Measurements from ENCODE around the gene FBXW7. TPM values are rescaled to one million over a fixed set of nuclear protein-coding genes. Genes with fewer than 3 reads are reported as not detected.

The FBXW7 gene
- polyA plus RNA-seq, 1 donor from 2014 or later, result 55.7 TPM

GRCh38 chr4:152556834-152557233 is 20.9 kb upstream of the FBXW7 start:
- H3K9me3 ChIP-seq (ENCODE audit: low read length), result no peaks in the 10 kb centered on the region
- H3K9ac ChIP-seq (ENCODE audit: low read length), result no peak overlapping the region

GRCh38 chr4:152556283-152556682 is 20.4 kb upstream of the FBXW7 start:
- no peaks in the 10 kb centered on the region for H3K79me2 ChIP-seq (replicated peaks; ENCODE audit: insufficient read depth, low read length)
- TF ChIP-seq RAD21 (conservative IDR thresholded peaks at IDR 0.05) (no peak), POLR2AphosphoS5 (IDR thresholded peaks at IDR 0.05) (no peak), TAF1 (IDR thresholded peaks at IDR 0.05; ENCODE audit: low read depth) (no peak), EP300 (conservative IDR thresholded peaks at IDR 0.05; ENCODE audit: poor library complexity, severe bottlenecking) (no peak), SMC3 (conservative IDR thresholded peaks at IDR 0.05; ENCODE audit: poor library complexity) (no peak), REST (IDR thresholded peaks at IDR 0.05; ENCODE audit: borderline replicate concordance) (no peak), EZH2 (IDR thresholded peaks at IDR 0.05; ENCODE audit: borderline replicate concordance, insufficient read depth, low read length, poor library complexity, severe bottlenecking) (no peak), MXI1 (conservative IDR thresholded peaks at IDR 0.05; ENCODE audit: poor library complexity, severe bottlenecking) (no peak), CTCF (IDR thresholded peaks at IDR 0.05; ENCODE audit: poor library complexity, severe bottlenecking) (no peak)
- H2AFZ ChIP-seq (ENCODE audit: low read depth, low read length), result no peak overlapping the region
- no peak overlapping the region for H3K4me2 ChIP-seq (ENCODE audit: low read length)
- H3K9me3 ChIP-seq (ENCODE audit: low read length), result no peaks in the 10 kb centered on the region
- H4K20me1 ChIP-seq (ENCODE audit: insufficient read depth), result no peaks in the 10 kb centered on the region
- no peaks in the 10 kb centered on the region for H3K9me2 ChIP-seq (ENCODE audit: insufficient read depth, low read length)
- H3F3A ChIP-seq (ENCODE audit: insufficient read depth, low read length, poor library complexity, severe bottlenecking), result no peaks in the 10 kb centered on the region
- H3K4me3 ChIP-seq (ENCODE audit: low read length), result no peak overlapping the region
- no peaks in the 10 kb centered on the region for H3K27me3 ChIP-seq (ENCODE audit: insufficient read depth, low read depth, low read length)
- no peak overlapping the region for H3K27ac ChIP-seq (ENCODE audit: low read length)
- no peak overlapping the region for H3K9ac ChIP-seq (ENCODE audit: low read length)
- H3K36me3 ChIP-seq (ENCODE audit: insufficient read depth, low read length), result no peaks in the 10 kb centered on the region

More at GRCh38 chr4:152556834-152557233, 20.9 kb upstream of the FBXW7 start:
- no peaks in the 10 kb centered on the region for H3K9me2 ChIP-seq (ENCODE audit: insufficient read depth, low read length)
- H4K20me1 ChIP-seq (ENCODE audit: insufficient read depth), result no peaks in the 10 kb centered on the region
- TF ChIP-seq TAF1 (IDR thresholded peaks at IDR 0.05; ENCODE audit: low read depth) (no peak), RAD21 (conservative IDR thresholded peaks at IDR 0.05) (no peak), EZH2 (IDR thresholded peaks at IDR 0.05; ENCODE audit: borderline replicate concordance, insufficient read depth, low read length, poor library complexity, severe bottlenecking) (no peak)
- no peak overlapping the region for H3K4me3 ChIP-seq (ENCODE audit: low read length)
- no peaks in the 10 kb centered on the region for H3F3A ChIP-seq (ENCODE audit: insufficient read depth, low read length, poor library complexity, severe bottlenecking)
- H3K4me2 ChIP-seq (ENCODE audit: low read length), result no peak overlapping the region
- no peaks in the 10 kb centered on the region for H3K79me2 ChIP-seq (replicated peaks; ENCODE audit: insufficient read depth, low read length)
- H2AFZ ChIP-seq (ENCODE audit: low read depth, low read length), result no peak overlapping the region
- H3K27me3 ChIP-seq (ENCODE audit: insufficient read depth, low read depth, low read length), result no peaks in the 10 kb centered on the region
- H3K27ac ChIP-seq (ENCODE audit: low read length), result no peak overlapping the region
- no peaks in the 10 kb centered on the region for H3K36me3 ChIP-seq (ENCODE audit: insufficient read depth, low read length)

Data from neural cell (in vitro differentiated cells).